ENCODE data around the gene MICAL3.

The MICAL3 gene

GRCh38 chr22:17871726-17872458 is 152.5 kb downstream of the MICAL3 start:
- H3K4me1 ChIP-seq (ENCODE audit: control insufficient read depth, insufficient read depth, low read length) = no peaks in the 10 kb centered on the region
- H3K9ac ChIP-seq (ENCODE audit: low read depth, low read length) = no peak overlapping the region
- H3K27me3 ChIP-seq (ENCODE audit: control insufficient read depth, insufficient read depth, low read length) = peaks cover 24% of the 10 kb centered on the region
- no peak overlapping the region for H3K4me3 ChIP-seq (ENCODE audit: low read depth, low read length)
- H3K36me3 ChIP-seq (ENCODE audit: control insufficient read depth, insufficient read depth, low read length) = peaks cover 33% of the 10 kb centered on the region
- no peaks in the 10 kb centered on the region for H3K9me3 ChIP-seq (ENCODE audit: control insufficient read depth, insufficient read depth, low read length)

- Histone ChIP-seq H3K4me1 (ENCODE audit: control insufficient read depth, insufficient read depth, low read length) (no peaks in the 10 kb centered on the region), H3K4me3 (ENCODE audit: low read depth, low read length) (no peak overlapping the region), H3K27me3 (ENCODE audit: control insufficient read depth, insufficient read depth, low read length) (peaks cover 11% of the 10 kb centered on the region), H3K36me3 (ENCODE audit: control insufficient read depth, insufficient read depth, low read length) (peaks cover 33% of the 10 kb centered on the region), H3K9ac (ENCODE audit: low read depth, low read length) (no peak overlapping the region), H3K9me3 (ENCODE audit: control insufficient read depth, insufficient read depth, low read length) (no peaks in the 10 kb centered on the region)
These were observed 154.0 kb downstream of the MICAL3 start for GRCh38 chr22:17870407-17870806.

- Histone ChIP-seq H3K9ac (ENCODE audit: low read depth, low read length) (no peak overlapping the region), H3K36me3 (ENCODE audit: control insufficient read depth, insufficient read depth, low read length) (peaks cover 39% of the 10 kb centered on the region), H3K4me1 (ENCODE audit: control insufficient read depth, insufficient read depth, low read length) (no peaks in the 10 kb centered on the region), H3K4me3 (ENCODE audit: low read depth, low read length) (no peak overlapping the region), H3K27me3 (ENCODE audit: control insufficient read depth, insufficient read depth, low read length) (peaks cover 3% of the 10 kb centered on the region), H3K9me3 (ENCODE audit: control insufficient read depth, insufficient read depth, low read length) (no peaks in the 10 kb centered on the region)
These were observed 154.9 kb downstream of the MICAL3 start for GRCh38 chr22:17869285-17870096.

DNA sequence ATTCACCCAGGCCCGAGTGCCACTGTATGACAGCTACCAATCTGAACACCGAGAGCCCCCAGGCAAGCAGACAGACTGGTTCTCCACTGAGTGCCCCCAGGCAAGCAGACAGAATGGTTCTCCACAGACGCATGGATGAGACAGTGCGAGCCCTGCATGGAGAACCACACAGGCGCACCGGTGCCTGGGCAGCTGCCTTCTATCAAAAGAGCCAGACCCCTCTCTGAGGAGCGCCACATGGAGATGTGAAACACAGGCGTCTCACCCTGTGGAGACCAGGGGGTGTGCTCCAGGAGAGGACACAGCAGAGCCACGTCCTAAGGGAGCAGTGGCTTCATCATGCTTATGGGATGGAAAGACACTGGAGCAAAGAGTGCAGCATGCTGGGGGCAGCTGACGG is 155.6 kb downstream of the MICAL3 start:
- no peaks in the 10 kb centered on the region for H3K9me3 ChIP-seq (ENCODE audit: control insufficient read depth, insufficient read depth, low read length)
- no peak overlapping the region for H3K4me3 ChIP-seq (ENCODE audit: low read depth, low read length)
- no peaks in the 10 kb centered on the region for H3K4me1 ChIP-seq (ENCODE audit: control insufficient read depth, insufficient read depth, low read length)
- H3K36me3 ChIP-seq (ENCODE audit: control insufficient read depth, insufficient read depth, low read length) = peaks cover 43% of the 10 kb centered on the region
- no peak overlapping the region for H3K9ac ChIP-seq (ENCODE audit: low read depth, low read length)
- no peaks in the 10 kb centered on the region for H3K27me3 ChIP-seq (ENCODE audit: control insufficient read depth, insufficient read depth, low read length)

- H3K9me3 ChIP-seq (ENCODE audit: control insufficient read depth, insufficient read depth, low read length) = no peaks in the 10 kb centered on the region
- no peaks in the 10 kb centered on the region for H3K27me3 ChIP-seq (ENCODE audit: control insufficient read depth, insufficient read depth, low read length)
- no peaks in the 10 kb centered on the region for H3K4me1 ChIP-seq (ENCODE audit: control insufficient read depth, insufficient read depth, low read length)
- no peak overlapping the region for H3K9ac ChIP-seq (ENCODE audit: low read depth, low read length)
- H3K4me3 ChIP-seq (ENCODE audit: low read depth, low read length) = no peak overlapping the region
- peaks cover 39% of the 10 kb centered on the region for H3K36me3 ChIP-seq (ENCODE audit: control insufficient read depth, insufficient read depth, low read length)
These were observed 157.1 kb downstream of the MICAL3 start for GRCh38 chr22:17867160-17867785.

GRCh38 chr22:17866621-17867020 is 157.7 kb downstream of the MICAL3 start:
- no peak overlapping the region for H3K9ac ChIP-seq (ENCODE audit: low read depth, low read length)
- no peaks in the 10 kb centered on the region for H3K4me1 ChIP-seq (ENCODE audit: control insufficient read depth, insufficient read depth, low read length)
- no peaks in the 10 kb centered on the region for H3K9me3 ChIP-seq (ENCODE audit: control insufficient read depth, insufficient read depth, low read length)
- H3K27me3 ChIP-seq (ENCODE audit: control insufficient read depth, insufficient read depth, low read length) = no peaks in the 10 kb centered on the region
- H3K4me3 ChIP-seq (ENCODE audit: low read depth, low read length) = no peak overlapping the region
- peaks cover 33% of the 10 kb centered on the region for H3K36me3 ChIP-seq (ENCODE audit: control insufficient read depth, insufficient read depth, low read length)

GRCh38 chr22:17866127-17866526 is 158.2 kb downstream of the MICAL3 start:
- no peaks in the 10 kb centered on the region for H3K4me1 ChIP-seq (ENCODE audit: control insufficient read depth, insufficient read depth, low read length)
- peaks cover 28% of the 10 kb centered on the region for H3K36me3 ChIP-seq (ENCODE audit: control insufficient read depth, insufficient read depth, low read length)
- H3K27me3 ChIP-seq (ENCODE audit: control insufficient read depth, insufficient read depth, low read length) = no peaks in the 10 kb centered on the region
- H3K4me3 ChIP-seq (ENCODE audit: low read depth, low read length) = no peak overlapping the region
- H3K9ac ChIP-seq (ENCODE audit: low read depth, low read length) = no peak overlapping the region
- no peaks in the 10 kb centered on the region for H3K9me3 ChIP-seq (ENCODE audit: control insufficient read depth, insufficient read depth, low read length)

- H3K36me3 ChIP-seq (ENCODE audit: control insufficient read depth, insufficient read depth, low read length) = peaks cover 22% of the 10 kb centered on the region
These were observed 158.9 kb downstream of the MICAL3 start for GRCh38 chr22:17865183-17866055.

GRCh38 chr22:17864398-17865182 is 159.8 kb downstream of the MICAL3 start:
- Histone ChIP-seq H3K4me3 (ENCODE audit: low read depth, low read length) (no peak overlapping the region), H3K27me3 (ENCODE audit: control insufficient read depth, insufficient read depth, low read length) (no peaks in the 10 kb centered on the region), H3K9me3 (ENCODE audit: control insufficient read depth, insufficient read depth, low read length) (no peaks in the 10 kb centered on the region), H3K36me3 (ENCODE audit: control insufficient read depth, insufficient read depth, low read length) (peaks cover 16% of the 10 kb centered on the region), H3K9ac (ENCODE audit: low read depth, low read length) (no peak overlapping the region), H3K4me1 (ENCODE audit: control insufficient read depth, insufficient read depth, low read length) (no peaks in the 10 kb centered on the region)

More at GRCh38 chr22:17865183-17866055, 158.9 kb downstream of the MICAL3 start:
- Histone ChIP-seq H3K9me3 (ENCODE audit: control insufficient read depth, insufficient read depth, low read length) (no peaks in the 10 kb centered on the region), H3K9ac (ENCODE audit: low read depth, low read length) (no peak overlapping the region), H3K4me3 (ENCODE audit: low read depth, low read length) (no peak overlapping the region), H3K4me1 (ENCODE audit: control insufficient read depth, insufficient read depth, low read length) (no peaks in the 10 kb centered on the region), H3K27me3 (ENCODE audit: control insufficient read depth, insufficient read depth, low read length) (no peaks in the 10 kb centered on the region)

DNA sequence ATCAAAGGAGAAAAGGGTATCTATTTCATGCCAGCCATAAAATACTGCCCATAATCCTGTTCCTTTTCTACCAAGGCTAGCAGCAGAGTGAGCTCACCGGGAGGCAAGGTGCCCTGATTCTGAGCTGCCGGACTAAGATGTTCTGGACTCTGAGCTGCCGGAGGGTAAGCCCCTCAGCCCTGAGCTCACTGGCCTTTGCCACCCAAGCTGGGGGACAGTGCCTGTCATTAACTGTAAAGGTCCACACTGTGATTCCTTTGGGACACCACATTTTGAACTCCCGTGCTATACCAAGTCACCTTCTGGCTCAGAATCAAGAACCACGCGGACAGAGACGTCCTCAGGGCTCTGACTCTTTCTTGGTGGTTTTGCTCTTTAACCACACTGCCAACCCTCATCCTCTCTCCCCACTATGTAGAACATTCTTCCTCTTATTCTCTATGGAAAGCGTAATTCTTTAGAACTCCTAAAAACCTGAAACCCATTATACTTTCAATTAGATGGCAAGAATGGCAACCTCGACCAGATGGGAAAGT is 161.6 kb downstream of the MICAL3 start:
- Histone ChIP-seq H3K27me3 (ENCODE audit: control insufficient read depth, insufficient read depth, low read length) (no peaks in the 10 kb centered on the region), H3K4me3 (ENCODE audit: low read depth, low read length) (no peak overlapping the region), H3K36me3 (ENCODE audit: control insufficient read depth, insufficient read depth, low read length) (peaks cover 9% of the 10 kb centered on the region), H3K4me1 (ENCODE audit: control insufficient read depth, insufficient read depth, low read length) (no peaks in the 10 kb centered on the region), H3K9me3 (ENCODE audit: control insufficient read depth, insufficient read depth, low read length) (no peaks in the 10 kb centered on the region), H3K9ac (ENCODE audit: low read depth, low read length) (no peak overlapping the region)

Data from iPS-15b (cell line).